Measurements from ENCODE around the gene ACKR4.

The ACKR4 gene

GRCh38 chr3:132550579-132551305 is 46.3 kb upstream of the ACKR4 start:
- H3K27ac ChIP-seq (ENCODE audit: low read depth, low read length, poor library complexity, severe bottlenecking), result peak overlapping the region; percentile 4
- no peaks in the 10 kb centered on the region for H3K79me2 ChIP-seq (ENCODE audit: insufficient read depth, low read length)
- no peaks in the 10 kb centered on the region for H4K20me1 ChIP-seq (ENCODE audit: insufficient read depth, low read length)
- H3K36me3 ChIP-seq (ENCODE audit: insufficient read depth, low read length), result no peaks in the 10 kb centered on the region
- no peaks in the 10 kb centered on the region for H3K9me3 ChIP-seq (ENCODE audit: low read length)
- no peaks in the 10 kb centered on the region for H3F3A ChIP-seq (ENCODE audit: insufficient read depth, low read length)
- H2AFZ ChIP-seq (ENCODE audit: low read length), result no peak overlapping the region
- no peak overlapping the region for H3K4me3 ChIP-seq (ENCODE audit: low read depth, low read length, poor library complexity, severe bottlenecking)
- TF ChIP-seq EZH2 (IDR thresholded peaks at IDR 0.05; ENCODE audit: borderline replicate concordance, low read length), result no peak
- TF ChIP-seq, protein P1, sequence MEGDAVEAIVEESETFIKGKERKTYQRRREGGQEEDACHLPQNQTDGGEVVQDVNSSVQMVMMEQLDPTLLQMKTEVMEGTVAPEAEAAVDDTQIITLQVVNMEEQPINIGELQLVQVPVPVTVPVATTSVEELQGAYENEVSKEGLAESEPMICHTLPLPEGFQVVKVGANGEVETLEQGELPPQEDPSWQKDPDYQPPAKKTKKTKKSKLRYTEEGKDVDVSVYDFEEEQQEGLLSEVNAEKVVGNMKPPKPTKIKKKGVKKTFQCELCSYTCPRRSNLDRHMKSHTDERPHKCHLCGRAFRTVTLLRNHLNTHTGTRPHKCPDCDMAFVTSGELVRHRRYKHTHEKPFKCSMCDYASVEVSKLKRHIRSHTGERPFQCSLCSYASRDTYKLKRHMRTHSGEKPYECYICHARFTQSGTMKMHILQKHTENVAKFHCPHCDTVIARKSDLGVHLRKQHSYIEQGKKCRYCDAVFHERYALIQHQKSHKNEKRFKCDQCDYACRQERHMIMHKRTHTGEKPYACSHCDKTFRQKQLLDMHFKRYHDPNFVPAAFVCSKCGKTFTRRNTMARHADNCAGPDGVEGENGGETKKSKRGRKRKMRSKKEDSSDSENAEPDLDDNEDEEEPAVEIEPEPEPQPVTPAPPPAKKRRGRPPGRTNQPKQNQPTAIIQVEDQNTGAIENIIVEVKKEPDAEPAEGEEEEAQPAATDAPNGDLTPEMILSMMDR (IDR thresholded peaks at IDR 0.05; ENCODE audit: low read length), result no peak
- no peak overlapping the region for H3K4me2 ChIP-seq (ENCODE audit: low read length)
- H3K9ac ChIP-seq (ENCODE audit: low read length), result no peak overlapping the region
- H3K4me1 ChIP-seq (ENCODE audit: insufficient read depth, low read length, severe bottlenecking), result peaks cover 13% of the 10 kb centered on the region
- H3K9me2 ChIP-seq (ENCODE audit: low read depth, low read length), result no peaks in the 10 kb centered on the region
- H3K27me3 ChIP-seq (ENCODE audit: insufficient read depth, low read length), result no peaks in the 10 kb centered on the region

GRCh38 chr3:132553826-132554225 is 43.2 kb upstream of the ACKR4 start:
- Histone ChIP-seq H3K4me2 (ENCODE audit: low read length) (no peak overlapping the region), H3K4me1 (ENCODE audit: insufficient read depth, low read length, severe bottlenecking) (peaks cover 13% of the 10 kb centered on the region), H2AFZ (ENCODE audit: low read length) (no peak overlapping the region), H3K4me3 (ENCODE audit: low read depth, low read length, poor library complexity, severe bottlenecking) (no peak overlapping the region), H4K20me1 (ENCODE audit: insufficient read depth, low read length) (no peaks in the 10 kb centered on the region), H3K27me3 (ENCODE audit: insufficient read depth, low read length) (no peaks in the 10 kb centered on the region), H3K9ac (ENCODE audit: low read length) (no peak overlapping the region), H3K27ac (ENCODE audit: low read depth, low read length, poor library complexity, severe bottlenecking) (no peak overlapping the region), H3K79me2 (ENCODE audit: insufficient read depth, low read length) (no peaks in the 10 kb centered on the region), H3K9me3 (ENCODE audit: low read length) (no peaks in the 10 kb centered on the region), H3F3A (ENCODE audit: insufficient read depth, low read length) (no peaks in the 10 kb centered on the region), H3K9me2 (ENCODE audit: low read depth, low read length) (no peaks in the 10 kb centered on the region), H3K36me3 (ENCODE audit: insufficient read depth, low read length) (no peaks in the 10 kb centered on the region)
- TF ChIP-seq EZH2 (IDR thresholded peaks at IDR 0.05; ENCODE audit: borderline replicate concordance, low read length), result no peak
- TF ChIP-seq, protein P1 (IDR thresholded peaks at IDR 0.05; ENCODE audit: low read length), result no peak

DNA sequence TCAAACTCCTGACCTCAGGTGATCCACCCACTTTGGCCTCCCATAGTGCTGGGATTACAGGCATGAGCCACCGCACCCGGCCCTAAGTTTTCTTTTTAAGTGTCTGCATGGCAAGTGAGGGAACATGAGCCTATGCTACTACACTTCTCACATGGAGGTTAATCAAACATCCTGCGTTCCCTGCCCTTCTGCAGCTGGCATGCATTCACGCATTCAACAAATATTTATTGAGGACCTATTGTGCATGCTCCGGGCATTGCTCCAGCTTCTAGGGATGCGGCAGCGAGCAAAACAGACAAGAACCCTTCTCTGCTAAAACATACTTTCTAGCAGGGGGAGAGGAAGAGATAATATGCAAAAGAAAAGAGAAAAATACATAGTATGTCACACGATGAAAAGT is 42.6 kb upstream of the ACKR4 start:
- no peaks in the 10 kb centered on the region for H3K9me2 ChIP-seq (ENCODE audit: low read depth, low read length)
- H3K27me3 ChIP-seq (ENCODE audit: insufficient read depth, low read length), result no peaks in the 10 kb centered on the region
- H3K27ac ChIP-seq (ENCODE audit: low read depth, low read length, poor library complexity, severe bottlenecking), result no peak overlapping the region
- H3K4me2 ChIP-seq (ENCODE audit: low read length), result no peak overlapping the region
- peaks cover 13% of the 10 kb centered on the region for H3K4me1 ChIP-seq (ENCODE audit: insufficient read depth, low read length, severe bottlenecking)
- H2AFZ ChIP-seq (ENCODE audit: low read length), result no peak overlapping the region
- no peaks in the 10 kb centered on the region for H3K79me2 ChIP-seq (ENCODE audit: insufficient read depth, low read length)
- H3K4me3 ChIP-seq (ENCODE audit: low read depth, low read length, poor library complexity, severe bottlenecking), result no peak overlapping the region
- no peaks in the 10 kb centered on the region for H4K20me1 ChIP-seq (ENCODE audit: insufficient read depth, low read length)
- H3K36me3 ChIP-seq (ENCODE audit: insufficient read depth, low read length), result no peaks in the 10 kb centered on the region
- no peaks in the 10 kb centered on the region for H3K9me3 ChIP-seq (ENCODE audit: low read length)
- TF ChIP-seq, protein P1 (IDR thresholded peaks at IDR 0.05; ENCODE audit: low read length), result no peak
- TF ChIP-seq EZH2 (IDR thresholded peaks at IDR 0.05; ENCODE audit: borderline replicate concordance, low read length), result no peak
- no peaks in the 10 kb centered on the region for H3F3A ChIP-seq (ENCODE audit: insufficient read depth, low read length)
- no peak overlapping the region for H3K9ac ChIP-seq (ENCODE audit: low read length)

Measured in OCI-LY1 (cell line).